HG03196 (cell line): Measurements from ENCODE around the gene IGSF8.

Experiments used
- ATAC-seq: cut with Tn5 transposase; IDR thresholded peaks from one replicate; pipeline ENCODE4 v1.9.1; 2021; ENCODE audit not compliant: unreplicated experiment

Gene IGSF8

DNA sequence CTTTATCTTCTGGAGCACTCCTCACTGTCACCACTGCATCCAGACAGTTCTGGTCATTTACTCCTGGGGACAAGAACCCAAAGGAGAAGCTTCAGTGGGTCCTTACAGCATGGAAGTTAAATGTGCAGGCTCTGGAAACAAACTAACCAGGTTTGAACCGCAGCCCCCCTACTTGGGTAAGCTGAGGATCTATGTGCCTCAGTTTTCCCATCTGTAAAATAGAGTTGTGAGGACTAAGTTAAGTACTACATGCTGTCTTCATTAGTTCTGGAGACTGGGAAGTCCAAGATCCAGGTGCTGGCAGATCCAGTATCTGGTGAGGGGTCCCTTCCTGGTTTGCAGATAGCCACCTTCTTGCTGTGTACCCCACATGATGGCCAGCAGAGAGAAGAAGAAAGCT is 9.1 kb upstream of the IGSF8 start:
- ATAC-seq = no peak

DNA sequence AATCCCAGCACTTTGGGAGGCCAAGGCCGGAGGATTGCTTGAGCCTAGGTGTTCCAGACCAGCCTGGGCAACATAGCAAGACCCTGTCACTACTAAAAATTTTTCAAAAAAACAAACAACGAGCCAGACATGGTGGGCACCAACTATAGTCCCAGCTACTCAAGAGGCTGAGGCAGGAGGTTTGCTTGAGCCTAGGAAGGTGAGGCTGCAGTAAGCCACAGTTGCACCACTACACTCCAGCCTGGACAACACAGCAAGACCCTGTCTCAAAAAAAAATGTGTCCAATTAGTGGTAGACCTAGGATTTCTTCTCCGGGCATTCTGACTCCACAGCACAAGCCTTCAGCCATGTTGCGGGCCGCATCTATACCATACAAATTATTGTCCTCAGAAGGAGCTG is 6.7 kb upstream of the IGSF8 start:
- ATAC-seq = no peak

DNA sequence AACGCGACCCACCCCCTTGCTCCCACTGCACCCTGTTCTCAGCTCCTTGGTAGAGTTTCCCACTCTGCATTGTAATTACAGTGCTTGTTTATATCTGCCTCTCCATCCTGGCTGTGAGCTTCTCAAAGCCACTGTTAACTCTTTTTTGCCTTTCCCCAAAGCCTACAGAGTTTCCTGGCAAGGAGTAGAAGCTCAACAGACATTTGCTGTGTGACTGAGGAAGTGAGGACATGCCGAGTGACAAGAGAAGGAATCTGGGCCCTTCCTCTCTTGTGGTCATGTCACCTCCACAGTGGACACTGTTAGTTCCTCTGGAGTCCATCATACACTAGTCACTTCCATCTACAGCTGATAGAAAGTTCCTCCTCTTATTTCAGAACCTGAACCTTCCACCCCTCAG is 6.1 kb upstream of the IGSF8 start:
- ATAC-seq = no peak

DNA sequence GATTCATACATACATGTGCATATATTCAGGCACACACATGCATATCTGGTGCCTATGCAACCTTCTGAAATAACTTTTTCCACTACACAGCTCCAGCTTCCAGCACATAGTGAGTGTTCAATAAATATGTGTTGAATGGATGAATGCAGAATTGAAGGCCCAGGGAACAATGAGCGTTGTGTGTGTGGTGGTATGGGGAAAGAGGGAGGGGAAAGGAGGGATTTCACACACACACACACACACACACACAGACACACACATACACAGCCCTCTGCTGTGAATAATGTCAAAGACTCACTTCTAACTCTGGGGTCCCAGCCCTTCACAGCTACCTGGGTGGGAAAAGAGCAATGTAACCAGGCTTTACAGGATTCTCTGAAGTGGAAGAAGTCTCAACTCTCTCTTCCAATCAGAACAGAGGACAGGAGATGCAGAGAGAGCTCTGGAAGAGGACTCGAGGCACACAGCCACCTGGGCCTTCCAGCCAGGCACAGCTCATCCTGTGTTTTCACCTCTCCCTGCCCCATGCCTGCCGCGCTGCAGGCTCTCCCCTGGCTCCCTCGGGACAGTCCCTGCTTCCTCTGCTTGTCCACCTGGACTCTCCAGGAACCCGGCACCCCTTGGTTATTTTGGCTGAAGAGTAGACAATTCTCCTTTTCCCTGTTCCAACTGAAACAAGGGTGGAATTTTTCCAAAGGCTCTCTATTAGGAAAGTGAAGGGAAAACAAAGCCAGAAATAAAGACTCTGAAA is 5.4 kb upstream of the IGSF8 start:
- ATAC-seq = no peak

DNA sequence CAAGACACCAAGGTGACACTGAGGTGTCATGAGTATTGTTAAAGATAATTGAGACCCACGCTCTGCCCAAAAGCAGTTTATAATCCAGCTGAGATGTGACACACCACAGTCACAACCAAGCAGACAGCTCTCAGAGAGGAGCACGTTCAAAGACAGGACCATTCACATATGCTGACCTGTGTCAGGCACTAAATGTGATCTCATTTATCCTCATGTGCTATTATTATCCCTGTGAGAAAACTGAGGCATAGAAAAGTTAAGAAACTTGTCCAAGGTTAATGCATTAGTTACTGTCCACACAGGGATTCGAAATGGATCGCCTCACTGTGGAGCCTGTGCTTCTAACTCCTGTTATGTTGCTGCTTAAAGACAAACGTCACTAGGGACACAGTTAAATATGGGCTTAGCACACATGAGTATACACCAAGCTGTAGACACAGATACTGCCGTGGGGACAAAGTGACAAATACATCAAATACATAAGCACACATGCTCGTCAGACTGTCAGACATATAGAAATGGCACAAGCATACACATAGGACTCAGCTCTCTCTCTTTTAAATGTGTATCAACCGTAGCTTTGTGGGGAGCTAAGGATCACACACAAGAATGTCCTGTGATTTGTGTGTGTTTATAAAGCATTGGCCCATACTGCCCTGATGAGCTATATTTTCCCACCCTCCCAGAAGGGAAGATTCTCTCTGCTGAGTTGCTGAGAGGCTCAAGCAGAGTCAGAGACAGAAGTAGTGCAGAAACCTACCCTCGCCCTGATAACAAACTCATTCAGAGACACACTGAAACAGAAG is 3.5 kb upstream of the IGSF8 start:
- no peak for ATAC-seq

DNA sequence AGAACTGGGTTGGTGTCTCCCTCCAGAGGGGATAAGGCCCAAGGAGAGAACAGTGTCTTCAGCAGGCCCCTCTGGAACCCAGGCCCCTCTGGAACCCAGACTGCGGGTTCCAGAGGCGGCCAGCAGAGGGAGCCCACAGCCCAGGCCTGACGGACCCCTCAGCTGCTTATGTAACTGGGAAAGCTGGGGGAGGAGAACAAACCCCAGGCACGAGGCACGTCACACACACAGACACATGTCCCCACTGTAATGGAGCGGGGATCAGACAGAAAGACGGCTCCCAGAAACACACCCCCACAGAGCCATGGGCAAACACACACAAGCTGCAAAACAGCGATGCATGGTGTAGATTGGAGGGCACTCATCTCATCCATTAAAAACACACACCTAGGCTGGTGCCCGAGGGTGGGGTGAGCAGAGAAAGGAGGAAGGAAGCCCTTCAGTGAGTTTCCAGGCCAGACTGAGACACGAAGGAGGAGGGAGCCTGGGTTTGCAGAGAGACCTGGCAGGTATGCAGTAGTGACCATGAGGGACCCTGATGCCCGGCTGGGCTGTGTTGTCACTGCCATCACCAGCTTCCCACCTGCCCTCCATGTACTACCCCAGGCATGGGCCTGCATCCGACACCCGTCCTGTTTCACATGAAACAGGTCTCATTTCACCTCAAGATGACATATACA is 2.8 kb upstream of the IGSF8 start:
- ATAC-seq = no peak

DNA sequence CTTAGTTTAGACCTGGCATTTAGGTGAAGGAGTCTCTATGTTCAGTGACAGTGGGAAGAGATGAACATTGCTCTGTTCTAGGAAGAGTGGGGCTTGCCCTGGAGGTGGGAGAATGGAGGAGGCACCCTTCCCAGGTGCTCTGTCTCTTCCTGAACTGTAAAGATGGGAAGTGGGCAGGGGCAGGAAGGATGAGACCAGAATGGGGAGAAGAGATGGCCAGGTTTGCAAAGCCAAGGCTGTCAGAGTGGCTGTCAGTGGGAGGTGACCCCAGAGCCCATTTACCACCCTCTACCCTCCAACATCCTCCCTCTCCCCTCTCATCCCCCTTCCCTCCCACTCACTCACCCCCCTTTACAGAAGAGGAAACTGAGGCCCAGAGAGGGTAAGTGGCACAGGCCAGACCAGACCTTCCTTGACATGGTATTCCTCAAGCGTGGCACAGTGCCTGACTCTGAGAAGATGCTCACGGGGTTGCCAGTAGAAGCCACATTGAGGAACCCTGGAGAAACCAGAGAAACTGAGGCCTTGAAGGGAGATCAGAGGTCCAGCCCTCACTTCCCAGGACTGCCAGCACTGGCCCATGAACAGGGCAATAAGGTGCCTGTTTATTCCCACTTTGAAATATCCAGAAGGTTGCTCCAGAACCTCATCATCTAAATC is 1.4 kb upstream of the IGSF8 start:
- ATAC-seq = no peak

DNA sequence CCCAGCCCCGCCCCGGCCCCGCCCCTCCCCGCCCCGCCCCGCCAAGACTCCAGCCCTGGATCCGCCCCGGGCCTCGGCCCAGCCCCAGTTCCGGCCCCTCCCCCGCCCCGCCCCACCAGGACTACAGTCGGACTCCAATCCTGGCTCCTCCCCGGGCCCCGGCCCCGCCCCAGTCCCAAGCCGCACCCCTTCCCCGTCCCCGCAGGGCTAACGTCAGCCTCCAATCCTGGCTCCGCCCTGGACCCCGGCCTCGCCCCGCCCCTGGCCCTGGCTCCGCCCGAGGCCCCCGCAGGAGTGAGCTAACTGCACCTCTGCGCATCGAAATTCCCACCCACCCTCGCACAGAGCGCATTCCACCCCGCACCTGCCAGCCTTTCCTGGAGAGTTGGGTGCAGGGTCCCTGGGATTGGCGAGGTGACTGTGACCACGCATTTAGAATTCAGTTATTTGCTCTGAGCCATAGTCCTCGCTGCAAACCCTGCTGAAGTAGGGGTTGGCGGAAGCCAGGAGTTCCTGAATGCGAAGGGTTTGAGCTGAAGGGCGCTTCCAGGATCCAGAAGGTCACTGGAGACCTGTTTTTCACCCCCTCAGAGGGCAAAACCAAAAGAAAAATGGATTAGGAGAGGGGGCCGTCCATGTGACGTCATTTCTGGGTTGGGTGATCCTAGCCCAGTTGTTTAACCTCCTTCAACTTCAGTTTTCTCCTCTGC is 588 bp upstream of the IGSF8 start:
- peak; percentile 85 for ATAC-seq

DNA sequence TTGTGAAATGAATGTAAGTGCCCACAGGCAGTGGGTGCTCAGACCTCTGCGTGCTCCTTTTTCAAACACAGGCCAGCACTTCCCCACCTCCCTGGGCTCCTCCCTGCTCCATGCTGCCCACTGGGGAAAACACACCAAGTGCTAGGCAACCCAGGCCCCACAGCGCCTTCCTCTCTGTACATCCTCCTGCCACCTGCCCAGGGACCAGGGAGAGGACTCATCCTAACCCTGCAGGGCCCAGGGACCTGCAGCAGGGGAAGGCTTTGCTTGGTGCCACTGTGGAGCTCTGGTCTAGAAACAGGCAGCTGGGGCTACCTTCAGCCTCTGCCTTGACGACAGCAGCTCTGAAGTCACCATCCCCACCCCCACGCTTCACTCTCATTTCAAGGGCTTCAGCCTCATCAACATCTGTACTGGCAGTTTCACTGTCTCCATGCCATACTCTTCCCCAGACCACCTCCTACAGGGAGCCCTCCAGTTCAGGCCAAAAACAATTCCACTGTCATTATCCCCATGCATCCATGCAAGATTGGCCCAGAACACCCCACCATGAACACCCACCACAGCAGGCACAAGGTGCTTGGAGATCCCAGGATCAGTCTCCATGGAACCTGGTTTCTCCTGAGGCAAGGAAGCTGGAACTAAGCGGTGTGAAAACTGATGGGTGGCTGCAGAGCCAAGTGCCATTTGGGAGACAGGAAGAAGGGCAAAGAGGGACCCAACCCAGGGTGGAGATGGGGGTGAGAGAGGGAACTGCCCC is 1.1 kb downstream of the IGSF8 start:
- ATAC-seq = no peak

DNA sequence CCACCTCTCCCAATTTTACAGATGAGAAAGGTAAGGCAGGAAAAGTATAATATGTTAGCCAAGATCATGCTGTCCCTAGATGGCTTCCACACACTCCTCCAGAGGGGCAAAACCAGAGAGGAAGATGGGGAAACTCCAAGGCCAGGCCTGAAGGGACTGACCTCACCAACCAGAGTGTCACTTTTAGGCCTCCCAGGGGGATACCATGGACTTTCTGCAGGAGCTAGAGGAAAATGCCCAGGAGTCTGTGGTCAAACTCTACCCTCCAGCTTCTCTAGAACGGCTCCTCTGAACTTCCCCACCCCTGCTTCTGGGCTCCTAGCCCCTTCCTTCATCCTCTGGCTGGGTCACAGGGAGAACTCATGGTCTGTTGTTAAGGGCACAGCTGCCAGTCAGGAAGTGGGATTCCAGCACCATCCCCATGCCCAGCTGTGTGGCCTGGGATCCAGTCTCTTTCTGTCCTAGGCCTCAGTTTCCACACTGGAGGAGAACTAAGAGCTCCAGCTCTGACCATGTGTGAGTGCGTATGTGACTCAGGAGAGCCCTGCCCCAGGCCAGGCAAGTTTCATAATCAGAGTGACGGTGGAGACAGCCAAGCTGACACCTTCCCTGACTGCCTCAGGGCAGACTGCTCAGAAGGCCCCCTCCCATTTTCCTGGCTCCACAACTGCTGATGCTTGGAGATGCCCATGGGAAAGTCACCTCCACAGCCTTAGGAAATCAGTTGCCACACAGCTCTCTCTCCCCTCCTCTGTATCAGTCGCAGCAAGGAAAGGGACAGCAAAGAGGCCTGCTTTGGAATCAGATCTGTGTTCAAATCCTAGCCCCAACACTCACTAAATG is 1.9 kb downstream of the IGSF8 start:
- no peak for ATAC-seq

DNA sequence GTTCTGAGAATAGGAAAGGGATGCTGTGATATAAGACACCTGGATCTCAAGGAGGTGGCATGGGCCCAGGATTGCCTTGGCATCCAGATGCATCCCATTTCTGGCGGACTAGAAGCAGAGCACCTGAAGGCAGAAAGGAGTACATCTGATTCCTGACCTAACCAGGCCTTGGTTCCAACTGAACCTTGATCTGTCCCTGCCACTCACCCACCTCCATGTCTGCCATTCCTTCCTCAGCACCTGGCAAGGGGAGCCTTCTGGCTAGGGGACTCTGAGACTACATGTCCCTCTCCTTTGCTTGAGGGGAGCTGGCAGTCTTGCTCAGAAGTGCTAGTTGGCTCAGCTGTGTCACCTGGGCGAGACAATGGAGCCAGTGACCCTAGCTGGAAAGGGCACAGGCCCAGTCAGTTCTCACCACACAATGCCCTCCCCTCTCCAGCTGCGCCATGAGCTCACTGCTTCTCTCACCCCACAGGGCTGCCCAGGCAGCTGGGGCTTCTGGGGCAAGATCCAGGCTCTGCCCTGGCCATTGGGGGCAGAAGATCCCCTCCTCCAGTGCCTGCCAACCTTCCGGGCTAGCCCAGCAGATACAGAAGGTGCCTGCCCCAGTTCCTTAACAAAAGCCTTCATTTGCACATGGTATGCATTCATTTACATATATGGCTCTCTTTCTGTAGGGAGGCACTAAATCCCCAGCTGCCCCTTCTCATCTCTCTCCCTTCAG is 2.9 kb downstream of the IGSF8 start:
- no peak for ATAC-seq

DNA sequence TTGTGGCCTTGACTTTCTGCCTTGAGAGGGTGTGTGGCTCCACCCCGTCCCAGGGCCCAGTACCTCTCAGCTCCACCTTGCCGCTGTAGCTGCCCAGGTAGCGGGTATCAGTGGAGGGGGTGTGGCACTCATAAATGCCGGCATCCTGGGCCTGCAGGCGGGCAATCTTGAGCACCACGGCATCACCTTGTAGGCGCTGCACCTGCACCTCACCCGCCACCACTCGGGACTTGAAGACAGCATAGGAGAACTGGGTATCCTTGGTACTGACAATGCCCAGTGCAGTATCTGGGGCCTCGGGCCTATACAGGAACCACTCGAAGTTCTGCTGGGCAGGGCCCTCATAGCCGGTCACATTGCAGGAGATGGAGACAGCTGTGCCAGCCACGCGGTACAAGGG is 3.6 kb downstream of the IGSF8 start:
- no peak for ATAC-seq

DNA sequence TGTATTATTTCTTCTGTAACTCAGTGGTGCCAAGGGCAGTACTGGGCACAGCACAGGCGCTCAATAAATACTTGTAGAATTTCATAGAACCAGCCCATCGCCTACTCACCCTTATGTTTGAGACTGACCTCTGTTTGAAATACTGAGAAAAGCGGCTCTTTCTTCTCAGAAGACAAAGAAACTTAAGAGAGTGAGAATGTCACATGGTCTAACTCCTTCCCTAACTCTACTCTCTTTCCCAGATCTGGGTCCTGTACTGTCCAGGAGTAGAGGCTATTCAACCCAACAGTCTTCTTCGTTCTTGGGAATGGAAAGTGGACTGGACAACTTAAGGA is 4.2 kb downstream of the IGSF8 start:
- ATAC-seq = no peak

DNA sequence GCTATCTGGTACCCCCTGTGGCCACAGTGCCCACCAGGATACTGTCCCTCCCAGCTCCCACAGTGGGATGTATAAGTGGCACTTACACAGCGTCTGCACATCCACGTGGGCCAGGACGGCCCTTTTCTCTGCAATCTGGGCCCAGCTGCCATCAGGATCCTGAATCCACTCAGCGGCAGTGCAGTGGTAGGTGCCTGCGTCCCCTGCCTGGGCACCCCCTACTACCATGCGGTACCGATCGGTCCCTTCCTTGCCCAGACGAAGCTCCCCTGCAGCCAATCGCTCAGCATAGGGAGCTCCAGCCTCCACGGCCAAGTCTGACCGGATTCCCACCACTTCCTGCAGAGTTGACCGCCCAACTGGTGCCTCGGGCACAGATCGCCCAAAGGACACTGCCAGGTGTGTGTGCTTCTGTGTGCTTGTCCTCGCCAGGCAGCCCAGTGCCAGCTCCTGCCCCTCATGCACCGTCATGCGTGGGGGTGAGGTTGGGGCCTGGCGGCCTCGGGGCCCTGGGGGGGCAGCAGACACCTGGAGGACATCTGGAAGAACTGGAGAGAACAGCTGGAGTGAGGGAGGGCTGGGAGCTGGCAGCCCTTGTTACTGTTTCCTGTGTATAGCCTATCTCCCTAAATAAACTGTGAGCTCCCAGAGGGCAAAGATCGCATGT is 4.7 kb downstream of the IGSF8 start:
- ATAC-seq = no peak

DNA sequence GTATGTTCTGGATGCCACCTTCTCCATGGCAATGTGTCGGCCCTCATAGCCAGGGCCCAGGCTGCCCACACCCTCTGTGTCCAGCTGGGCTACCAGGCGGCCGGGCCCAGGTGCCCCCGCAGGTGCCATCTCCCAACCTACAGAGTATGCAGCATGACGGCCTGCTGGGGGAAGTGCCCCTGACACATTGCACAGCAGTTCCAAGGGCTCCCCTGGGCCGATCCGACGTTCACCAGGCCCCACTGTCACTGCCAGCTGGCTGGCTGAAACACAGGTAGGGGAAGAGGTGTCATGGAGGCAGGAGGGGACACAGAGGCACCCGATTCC is 5.4 kb downstream of the IGSF8 start:
- no peak for ATAC-seq

DNA sequence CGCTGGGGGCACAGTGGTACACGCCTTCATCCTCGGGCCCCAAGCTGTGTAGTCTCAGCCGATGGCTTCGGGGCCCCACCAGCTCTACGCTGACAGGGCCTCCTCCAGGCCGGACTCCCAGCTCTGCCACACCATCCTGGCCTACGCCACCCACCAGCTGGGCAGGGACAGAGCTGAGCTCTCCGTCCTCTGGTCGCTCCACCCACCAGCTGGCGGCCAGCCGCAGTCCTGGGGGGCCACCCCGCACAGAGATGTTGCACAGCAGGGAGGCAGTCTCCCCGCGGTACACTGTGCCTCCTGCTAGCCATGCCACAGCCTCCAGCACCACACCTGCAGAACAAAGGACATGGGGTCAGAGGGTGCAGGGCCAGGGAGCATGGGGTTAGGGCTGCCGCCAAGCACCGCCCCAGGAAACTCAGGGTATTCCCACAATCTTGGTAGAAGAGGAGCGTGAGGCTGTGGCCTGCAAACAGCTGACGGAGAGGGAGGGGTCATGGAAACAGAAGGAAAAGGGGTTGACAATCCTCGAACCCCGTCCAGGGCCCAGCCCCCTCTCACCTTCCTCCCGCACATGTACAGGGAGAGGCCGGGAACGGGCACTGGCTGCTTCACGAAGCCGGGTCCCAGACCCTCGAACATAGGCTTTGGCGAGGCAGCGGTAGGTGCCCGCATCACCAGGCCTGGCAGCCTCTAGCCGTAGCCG is 5.9 kb downstream of the IGSF8 start:
- no peak for ATAC-seq

DNA sequence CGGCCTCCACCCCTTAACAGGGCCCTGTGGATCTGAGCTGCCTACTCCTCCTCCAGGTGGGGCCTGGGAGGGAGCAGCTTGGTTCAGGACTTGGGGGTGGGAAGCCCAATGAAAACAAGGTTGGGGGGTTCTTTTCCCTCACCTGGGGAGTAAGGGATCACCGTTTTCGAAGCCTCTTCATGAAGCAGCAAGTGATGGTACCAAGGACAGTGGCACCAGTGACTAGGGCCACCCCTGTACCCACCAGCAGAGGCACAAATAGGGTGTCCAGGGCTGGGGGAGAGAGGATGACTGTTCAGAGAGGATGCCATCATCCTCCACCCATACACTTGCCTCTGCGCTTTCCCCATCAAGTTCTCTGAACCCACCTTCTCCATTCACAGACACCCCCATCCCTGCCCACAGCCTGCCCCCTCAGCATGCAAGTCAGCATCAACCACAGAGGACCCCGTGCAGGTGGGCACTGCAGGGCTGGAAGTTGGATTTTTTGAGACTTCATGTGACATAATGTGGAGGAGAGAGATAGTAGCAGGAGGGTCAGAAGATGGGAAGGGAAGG is 6.7 kb downstream of the IGSF8 start:
- ATAC-seq = no peak
